A204.1 (cell line): Measurements from ENCODE around the gene BDH1.

ENCODE experiments used
- FAIRE-seq: peaks from 2 replicates; lab custom pipeline; 2012; peaks lifted over from hg19 to GRCh38; lab: Jason Lieb, UNC

BDH1 gene

GRCh38 chr3:197504641-197505121 lies 51.1 kb downstream of the BDH1 start:
- FAIRE-seq = no peak

DNA sequence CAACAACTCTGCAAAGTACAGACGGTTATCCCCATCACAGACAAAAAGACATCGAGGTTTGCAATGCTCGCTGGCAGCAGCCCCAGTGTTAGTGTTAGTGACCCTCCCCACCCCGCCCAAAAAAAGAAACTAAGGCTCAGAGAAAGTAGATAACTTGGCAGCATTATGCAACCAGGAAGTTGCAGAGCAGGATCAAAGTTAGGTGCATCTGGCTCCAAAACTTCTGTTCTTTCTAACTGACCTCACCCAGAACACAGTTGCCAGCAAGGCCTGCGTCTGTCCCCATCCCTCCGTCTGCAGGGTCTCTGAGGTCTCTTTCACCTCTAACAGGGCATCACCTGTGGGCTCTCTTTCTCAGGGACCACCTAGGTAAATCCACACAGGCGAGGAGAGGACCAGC lies 51.5 kb downstream of the BDH1 start:
- no peak for FAIRE-seq

- no peak for FAIRE-seq
These were observed 52.1 kb downstream of the BDH1 start for GRCh38 chr3:197503652-197504051.

DNA sequence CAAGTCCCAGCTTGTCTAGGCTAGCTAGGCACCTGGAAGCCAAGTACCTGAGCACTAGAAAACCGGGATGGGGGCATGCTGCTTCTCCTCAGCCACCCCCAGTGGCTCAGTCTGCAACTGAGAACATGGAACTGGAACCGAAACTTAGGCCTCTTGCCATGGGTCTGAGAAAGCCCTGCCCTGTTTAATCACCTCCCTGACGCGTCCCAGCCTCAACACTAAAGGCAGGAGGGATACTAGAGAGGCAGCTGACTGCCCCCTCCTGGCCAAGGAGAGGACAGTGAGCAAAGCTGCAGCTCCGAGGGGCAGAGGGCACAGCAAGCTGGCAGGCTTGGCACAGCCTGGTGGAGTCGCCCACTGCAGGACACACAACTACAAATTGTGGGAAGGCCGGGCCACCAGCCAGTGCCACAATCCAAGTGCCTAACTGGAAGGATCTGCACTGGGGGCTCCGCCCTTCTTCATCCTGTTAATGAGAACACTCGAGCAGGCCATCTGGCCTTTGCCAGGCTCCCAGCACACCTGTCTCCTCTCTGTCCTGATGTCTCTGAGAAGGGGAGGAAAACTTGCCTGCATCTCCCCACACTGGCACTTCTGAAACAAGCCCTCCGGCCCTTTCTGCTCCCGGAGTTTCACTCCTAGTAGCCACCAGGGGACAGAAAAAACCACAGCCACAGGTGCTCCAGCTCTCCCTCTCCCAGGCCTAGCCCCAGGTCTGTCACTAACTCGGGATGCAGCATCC lies 53.7 kb downstream of the BDH1 start:
- no peak for FAIRE-seq

- FAIRE-seq = no peak
These were observed 54.3 kb downstream of the BDH1 start for GRCh38 chr3:197501496-197501878.

- no peak for FAIRE-seq
These were observed 55.0 kb downstream of the BDH1 start for GRCh38 chr3:197500812-197501211.

DNA sequence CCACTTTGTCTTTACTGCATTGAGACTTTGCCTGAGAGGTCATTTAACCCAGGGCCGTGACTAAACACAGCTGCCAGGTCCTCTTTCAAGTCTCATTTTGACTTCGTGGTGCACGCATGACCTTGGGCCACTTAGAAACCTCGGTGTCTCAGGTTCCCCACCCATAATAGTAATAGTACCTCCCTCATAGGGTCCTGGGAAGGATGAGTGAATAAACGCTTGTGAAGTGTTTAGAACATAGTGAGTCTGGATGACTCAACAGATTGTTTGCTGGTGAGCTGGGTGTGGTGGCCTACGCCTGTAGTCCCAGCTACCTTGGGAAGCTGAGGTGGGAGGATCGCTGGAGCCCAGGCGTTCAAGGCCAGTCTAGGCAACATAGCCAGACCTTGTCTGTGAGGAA lies 56.3 kb downstream of the BDH1 start:
- FAIRE-seq = no peak

DNA sequence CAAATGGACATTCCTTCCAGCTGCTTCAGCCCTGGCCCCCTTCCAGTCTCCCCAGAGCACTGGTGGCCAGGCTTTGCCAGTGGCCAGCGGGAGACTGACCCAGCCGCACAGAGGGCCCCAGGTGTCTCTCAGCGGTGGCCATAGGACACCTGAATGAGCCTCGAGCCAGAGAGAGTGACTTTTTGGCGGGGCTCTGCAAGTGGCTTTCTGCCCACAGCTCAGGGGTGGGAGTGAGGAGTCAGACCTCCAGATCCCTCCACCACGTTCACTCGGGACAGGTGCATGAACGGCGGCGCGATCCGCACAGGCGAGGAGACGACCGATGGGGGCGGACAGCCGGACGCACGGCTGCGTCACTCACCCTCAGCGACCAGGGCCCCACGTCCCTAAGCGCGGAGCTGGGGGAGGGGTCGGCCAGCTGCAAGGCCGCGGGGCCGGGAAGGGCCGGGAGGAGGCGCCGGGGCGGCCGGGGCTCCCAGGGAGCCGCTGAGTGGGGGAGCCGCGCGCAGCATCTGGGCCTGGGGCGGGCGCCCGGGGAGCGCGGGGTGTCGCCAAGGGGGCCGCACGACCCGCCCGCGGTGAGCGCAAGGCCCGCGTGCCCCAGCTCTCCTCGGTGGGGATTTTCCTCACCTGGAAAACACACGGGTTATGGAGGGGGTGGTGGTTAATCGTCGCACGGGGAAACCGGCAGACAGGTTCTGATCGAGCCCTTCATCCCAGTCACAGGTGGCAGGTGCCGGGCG lies 57.1 kb downstream of the BDH1 start:
- FAIRE-seq = no peak

- FAIRE-seq = no peak
These were observed 59.0 kb downstream of the BDH1 start for GRCh38 chr3:197496746-197497125.

- FAIRE-seq = no peak
These were observed 59.6 kb downstream of the BDH1 start for GRCh38 chr3:197495999-197496745.

DNA sequence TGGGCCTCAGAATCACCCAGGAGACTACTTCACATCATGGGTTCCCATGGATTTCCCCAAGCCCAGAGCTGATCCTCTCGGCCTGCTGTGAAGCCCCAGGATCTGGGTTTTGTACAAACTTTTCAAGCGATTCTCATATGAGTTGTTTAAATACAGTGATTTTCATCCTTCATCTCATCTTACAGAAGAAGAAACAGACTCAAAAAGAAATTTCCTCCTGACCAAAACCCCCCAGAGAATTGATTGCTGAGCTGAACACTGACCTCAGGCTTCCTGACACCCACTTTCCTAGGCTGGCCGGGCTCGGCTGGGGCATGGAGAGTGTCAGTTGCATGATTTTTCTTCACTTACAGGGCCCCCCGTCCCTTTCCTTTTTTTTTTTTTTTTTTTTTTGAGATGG lies 60.3 kb downstream of the BDH1 start:
- no peak for FAIRE-seq

- FAIRE-seq = no peak
These were observed 60.7 kb downstream of the BDH1 start for GRCh38 chr3:197495059-197495455.

GRCh38 chr3:197494366-197495058 lies 61.3 kb downstream of the BDH1 start:
- FAIRE-seq = no peak

GRCh38 chr3:197493049-197493448 lies 62.7 kb downstream of the BDH1 start:
- no peak for FAIRE-seq

GRCh38 chr3:197491923-197492664 lies 63.7 kb downstream of the BDH1 start:
- FAIRE-seq = no peak

- no peak for FAIRE-seq
These were observed 64.3 kb downstream of the BDH1 start for GRCh38 chr3:197491478-197491877.

- no peak for FAIRE-seq
These were observed 65.4 kb downstream of the BDH1 start for GRCh38 chr3:197490098-197491058.

DNA sequence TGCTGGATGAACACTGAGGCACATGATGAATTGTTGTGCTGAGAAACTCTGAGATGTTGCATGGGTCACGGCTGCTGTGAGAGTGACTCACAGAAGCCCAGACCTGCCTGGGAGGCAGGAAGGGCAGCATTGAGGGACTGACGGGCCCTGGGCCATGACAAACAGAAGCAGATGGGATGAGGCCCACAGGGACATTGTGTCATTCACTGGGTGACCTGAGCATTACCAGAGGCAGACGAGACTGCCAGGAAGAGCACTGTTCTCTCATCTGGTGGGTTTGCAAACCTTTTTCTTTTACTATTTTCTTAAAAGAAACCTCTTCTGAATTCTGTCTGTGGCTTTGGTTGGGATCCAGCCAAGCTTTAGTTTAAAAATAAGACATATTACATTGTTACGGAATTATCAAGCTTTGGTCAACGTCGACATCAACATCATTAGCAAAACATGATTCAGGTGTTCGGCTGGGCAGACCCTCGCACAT lies 67.8 kb downstream of the BDH1 start:
- no peak for FAIRE-seq

DNA sequence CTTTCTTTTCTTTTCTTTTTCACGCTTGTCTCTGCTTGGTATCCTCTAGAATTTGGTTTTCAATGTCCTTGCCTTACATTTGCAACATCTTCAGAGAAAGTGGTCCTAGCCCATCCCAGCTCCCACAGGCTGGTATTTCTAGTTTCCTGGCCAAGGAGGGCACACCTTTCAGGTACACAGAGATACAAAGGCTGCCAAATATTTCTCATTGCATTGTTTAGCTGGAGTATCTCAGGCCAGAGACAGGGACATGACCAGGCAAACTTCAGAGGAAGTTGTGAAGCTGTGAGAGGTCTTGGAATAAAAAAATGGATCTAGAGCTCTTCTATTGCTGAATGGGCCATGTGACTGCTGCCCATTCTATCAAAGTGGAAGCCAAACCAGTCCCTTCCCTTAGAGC lies 68.9 kb downstream of the BDH1 start:
- FAIRE-seq = no peak

DNA sequence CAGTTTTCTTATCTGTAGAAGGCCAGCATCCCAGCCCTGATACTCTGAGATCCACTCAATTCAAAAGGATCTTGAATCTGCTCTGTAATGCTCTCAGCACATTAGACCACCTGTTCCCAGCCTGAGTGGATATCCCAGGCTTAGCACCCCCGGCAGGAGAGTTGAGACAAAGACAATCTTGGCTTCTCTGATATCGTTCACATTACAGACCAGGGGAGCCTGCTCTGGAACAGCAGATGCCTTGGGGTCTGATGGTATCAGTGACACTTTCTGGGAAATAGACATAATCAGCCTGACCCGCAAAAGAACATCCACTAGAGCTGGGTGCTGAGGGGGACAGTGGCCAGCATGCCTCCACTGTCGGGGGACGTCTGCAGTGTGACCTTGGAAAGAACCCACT lies 70.6 kb downstream of the BDH1 start:
- FAIRE-seq = no peak
